Measurements from ENCODE around the gene GAL3ST2.
"Not testable (repeated sequence)": the region's sequence is repeated elsewhere in the genome, so short reads cannot be mapped to it uniquely, and the experiment has no call there.

Gene GAL3ST2

GRCh38 chr2:241768850-241769249, 7.8 kb upstream of the GAL3ST2 start:
- DNase-seq (ENCODE audit: low read depth): no peak

- no peak for DNase-seq (ENCODE audit: low read depth)
Observed at GRCh38 chr2:241769819-241770184, 6.8 kb upstream of the GAL3ST2 start.

GRCh38 chr2:241770185-241770935, 6.3 kb upstream of the GAL3ST2 start:
- no peak for DNase-seq (ENCODE audit: low read depth)

- DNase-seq (ENCODE audit: low read depth): no peak
Observed at GRCh38 chr2:241770936-241771285, 5.7 kb upstream of the GAL3ST2 start.

GRCh38 chr2:241771286-241772062, 5.1 kb upstream of the GAL3ST2 start:
- no peak for DNase-seq (ENCODE audit: low read depth)

GRCh38 chr2:241772063-241772499, 4.5 kb upstream of the GAL3ST2 start:
- DNase-seq (ENCODE audit: low read depth): no peak

- DNase-seq (ENCODE audit: low read depth): no peak
Observed at GRCh38 chr2:241773511-241774418, 2.9 kb upstream of the GAL3ST2 start.

- peak; percentile 40 for DNase-seq (ENCODE audit: low read depth)
Observed at GRCh38 chr2:241774419-241775222, 2.0 kb upstream of the GAL3ST2 start.

DNA sequence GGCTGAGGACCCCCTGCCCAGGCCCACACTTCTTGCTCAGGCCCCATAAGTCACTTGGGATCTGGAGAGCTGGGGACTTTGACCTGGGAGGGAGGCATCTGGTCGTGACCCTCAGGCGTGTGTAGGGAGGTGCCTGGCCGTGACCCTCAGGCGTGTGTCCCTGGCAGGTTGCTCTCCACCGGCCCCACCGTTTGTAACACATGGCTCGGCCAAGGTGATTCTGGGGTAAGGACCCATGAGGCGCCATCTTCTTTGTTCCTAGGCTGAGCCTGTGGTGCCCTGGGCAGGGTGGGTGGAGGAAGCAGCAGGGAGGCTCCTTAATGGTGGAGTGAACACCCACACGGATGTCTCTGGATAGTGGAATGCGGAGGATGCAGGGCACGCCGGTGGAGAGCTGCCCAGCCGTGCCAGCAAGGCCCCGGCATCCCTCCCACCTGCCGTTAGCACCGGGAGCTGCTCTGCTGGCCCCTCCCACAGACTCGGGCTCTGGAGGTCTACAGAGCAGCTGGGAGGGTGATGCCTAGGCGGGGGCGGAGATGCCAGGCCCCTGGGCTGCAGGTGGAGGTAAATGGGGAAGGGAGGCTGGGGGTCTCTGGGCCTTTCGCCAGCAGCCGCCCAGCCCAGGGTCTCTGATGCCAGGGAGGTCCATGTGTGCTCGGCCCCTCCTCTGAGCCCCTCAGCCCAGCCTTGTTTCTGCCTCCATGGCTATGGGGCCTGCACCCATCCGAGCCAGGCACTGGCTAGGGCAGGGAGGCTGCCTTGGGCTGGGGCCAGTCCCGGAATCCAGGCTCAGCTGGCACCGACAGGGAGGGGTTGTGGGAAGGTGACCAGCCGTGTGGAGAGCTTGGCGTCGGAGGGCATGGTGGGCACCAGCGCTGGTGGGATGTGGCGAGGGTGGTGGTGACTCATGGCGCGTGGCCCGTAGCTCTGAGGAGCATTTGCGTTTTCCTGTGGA, 1.1 kb upstream of the GAL3ST2 start:
- DNase-seq (ENCODE audit: low read depth): no peak

GRCh38 chr2:241777170-241777685, 606 bp downstream of the GAL3ST2 start:
- no peak for DNase-seq (ENCODE audit: low read depth)

GRCh38 chr2:241777686-241778627, 1.3 kb downstream of the GAL3ST2 start:
- DNase-seq (ENCODE audit: low read depth): no peak

GRCh38 chr2:241780939-241781569, 4.4 kb downstream of the GAL3ST2 start:
- DNase-seq (ENCODE audit: low read depth): no peak

DNA sequence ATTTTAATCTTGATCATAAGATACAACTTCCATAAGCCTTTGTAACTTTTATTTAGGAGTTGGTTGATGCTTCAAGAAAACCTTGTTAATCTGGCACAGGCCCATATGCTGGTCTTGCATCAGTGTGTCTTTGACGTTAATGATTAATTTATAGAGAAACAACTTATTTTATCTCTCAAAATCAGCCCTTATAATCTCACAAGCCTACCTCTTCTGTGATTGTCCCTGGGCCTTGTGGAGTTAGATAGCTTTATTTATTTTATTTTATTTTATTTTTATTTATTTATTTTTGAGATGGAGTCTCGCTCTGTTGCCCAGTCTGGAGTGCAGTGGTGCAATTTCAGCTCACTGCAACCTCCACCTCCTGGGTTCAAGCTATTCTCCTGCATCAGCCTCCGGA, 5.4 kb downstream of the GAL3ST2 start:
- not testable (repeated sequence) for DNase-seq (ENCODE audit: low read depth)

DNA sequence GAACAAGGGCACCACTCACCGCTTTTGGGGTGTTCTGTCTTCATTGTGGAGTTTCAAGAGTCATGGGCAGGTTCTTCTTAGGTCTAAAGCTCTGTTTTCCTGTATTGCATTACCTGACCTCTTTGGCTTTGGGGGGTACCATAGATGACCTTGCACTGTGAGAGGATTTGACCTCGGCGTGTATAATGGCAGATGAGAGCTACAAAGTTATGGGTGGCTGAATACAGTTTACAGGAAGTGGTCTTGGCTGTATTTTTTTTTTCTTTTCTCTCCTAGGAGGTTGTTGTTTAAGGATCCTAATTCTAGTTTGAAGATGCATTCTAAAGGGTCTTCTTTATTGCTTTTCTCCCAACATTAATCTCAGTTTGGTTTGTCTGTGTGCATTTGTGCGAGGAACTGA, 11.5 kb downstream of the GAL3ST2 start:
- no peak for DNase-seq (ENCODE audit: low read depth)

DNA sequence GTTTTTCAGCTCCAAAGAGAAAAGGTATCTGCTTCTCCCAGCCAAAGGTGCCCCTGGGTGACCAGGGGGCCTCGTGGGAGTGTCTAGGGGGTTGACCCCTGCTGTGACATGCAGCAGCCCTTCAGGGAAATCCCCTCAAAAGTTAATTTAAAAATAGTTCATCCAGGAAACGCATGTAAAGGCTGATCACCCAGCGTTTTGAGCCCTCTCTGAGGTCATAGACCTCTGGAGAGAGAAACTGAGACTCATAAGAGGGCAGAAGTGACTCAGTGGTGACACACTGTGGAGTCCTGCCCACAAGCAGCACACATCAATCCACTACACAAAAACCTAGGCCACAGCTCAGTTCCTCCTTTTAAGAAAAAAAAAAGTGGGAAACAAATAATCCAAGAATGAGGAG, 11.9 kb downstream of the GAL3ST2 start:
- DNase-seq (ENCODE audit: low read depth): no peak

DNA sequence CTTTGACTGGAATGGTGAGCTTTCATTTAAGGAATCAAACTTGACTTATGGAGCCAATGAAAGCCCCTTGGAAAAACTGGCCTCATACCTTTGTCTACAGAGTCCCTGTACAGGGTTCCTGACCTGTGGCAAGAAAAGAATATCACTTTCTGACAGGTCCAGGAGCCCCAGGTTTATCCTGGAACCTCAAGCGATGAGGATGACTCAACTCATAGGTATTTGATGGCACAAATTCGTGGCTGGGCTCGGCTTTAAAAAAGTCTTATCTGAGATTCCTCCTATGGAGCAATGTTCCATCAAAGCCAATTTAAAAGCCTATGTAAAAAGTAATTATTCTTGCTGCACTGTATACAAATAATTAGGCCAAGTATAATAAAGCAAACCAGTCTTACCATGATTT, 14.8 kb downstream of the GAL3ST2 start:
- DNase-seq (ENCODE audit: low read depth): not testable (repeated sequence)

GRCh38 chr2:241793385-241793784, 16.8 kb downstream of the GAL3ST2 start:
- DNase-seq (ENCODE audit: low read depth): no peak

GRCh38 chr2:241794250-241794823, 17.7 kb downstream of the GAL3ST2 start:
- no peak for DNase-seq (ENCODE audit: low read depth)
